Gastroesophageal sphincter (tissue), 4 donors: ENCODE data around the gene ST3GAL2. TPM values are rescaled to one million over a fixed set of nuclear protein-coding genes. Genes with fewer than 3 reads are reported as not detected.

Source experiments
- ATAC-seq: fragments of 150-250 bp; one replicate; pipeline ENCODE4 v1.9.1; 2016; ENCODE audit warnings: mild to moderate bottlenecking, moderate library complexity
- H3K27ac ChIP-seq, 4 donors: fragments of 200-600 bp; sonication (generic) in 3 of 4; 1 replicate in 3 of 4; 2 replicates in 1 of 4; pipeline ENCODE4 v1.5.1; 2016 to 2019
- H3K27me3 ChIP-seq: fragments of 200-600 bp; sonication (generic); one replicate; pipeline ENCODE4 v1.5.1; 2019
- H3K36me3 ChIP-seq, 2 donors: fragments of 200-600 bp; sonication (generic); one replicate each; pipeline ENCODE4 v1.5.1; 2019; ENCODE audit warnings: control low read depth in 1 of 2
- H3K4me1 ChIP-seq, 3 donors: fragments of 200-600 bp; sonication (generic); 1 replicate in 2 of 3; 2 replicates in 1 of 3; pipeline ENCODE4 v1.5.1; 2016 to 2019; ENCODE audit warnings: control low read depth in 2 of 3
- H3K4me3 ChIP-seq, 2 donors: fragments of 200-600 bp; sonication (generic); one replicate each; pipeline ENCODE4 v1.5.1; 2019; ENCODE audit warnings: mild to moderate bottlenecking in 1 of 2, moderate library complexity in 1 of 2
- H3K9me3 ChIP-seq, 3 donors: fragments of 200-600 bp; sonication (generic); one replicate each; pipeline ENCODE4 v1.5.1; 2017 to 2019; ENCODE audit warnings: control low read depth in 2 of 3
- EP300 ChIP-seq: sonication (generic); formaldehyde crosslinking; IDR thresholded peaks from one replicate; pipeline ENCODE4 v1.6.1; 2017; ENCODE audit warnings: antibody characterized with exemption, mild to moderate bottlenecking
- POLR2A ChIP-seq, 2 donors: fragments of 450-650 bp; IDR thresholded peaks; one replicate each; pipeline ENCODE4 v1.6.1; 2017; ENCODE audit warnings: antibody characterized with exemption in 2 of 2, mild to moderate bottlenecking in 2 of 2, moderate library complexity in 1 of 2
- POLR2AphosphoS5 ChIP-seq: sonication (generic); formaldehyde crosslinking; IDR thresholded peaks from one replicate; pipeline ENCODE4 v1.6.1; 2017; ENCODE audit warnings: antibody characterized with exemption
- WGBS, 2 donors: methylation state at CpG; one replicate each; pipeline ENCODE4 v1.1.5; 2018; ENCODE audit warnings: low coverage in 1 of 2; 5-methylcytosine and 5-hydroxymethylcytosine counted together
- small RNA-seq, 4 donors: library from RNA; depleted of rRNA; stranded (forward); fragments of <200 nt; gene quantifications; one replicate each; pipeline ENCODE3, GENCODE V24; 2016
- total RNA-seq, 4 donors: library from RNA; depleted of rRNA; stranded (reverse); fragments of >200 nt; gene quantifications; one replicate each; pipeline ENCODE4 v1.1.0, GENCODE V29; 2016
- TF ChIP-seq, protein P1 (sequence below), 4 experiments: fragments of 200-600 bp in 2 of 4; fragments of 450-650 bp in 2 of 4; sonication (generic) in 1 of 4; IDR thresholded peaks; one replicate each; pipeline ENCODE4 v1.5.1; 2017 to 2019; ENCODE audit warnings: antibody characterized with exemption in 4 of 4, mild to moderate bottlenecking in 2 of 4, moderate library complexity in 2 of 4

ST3GAL2 gene
- total RNA-seq, 4 donors from 2014 or later = 17.6 to 35.6 (median 24.8) TPM

- H3K27me3 ChIP-seq = no peaks in the 10 kb centered on the region
- H3K27ac ChIP-seq = no peak overlapping the region
- no peak for TF ChIP-seq POLR2A (IDR thresholded peaks at IDR 0.05)
- TF ChIP-seq, protein P1, sequence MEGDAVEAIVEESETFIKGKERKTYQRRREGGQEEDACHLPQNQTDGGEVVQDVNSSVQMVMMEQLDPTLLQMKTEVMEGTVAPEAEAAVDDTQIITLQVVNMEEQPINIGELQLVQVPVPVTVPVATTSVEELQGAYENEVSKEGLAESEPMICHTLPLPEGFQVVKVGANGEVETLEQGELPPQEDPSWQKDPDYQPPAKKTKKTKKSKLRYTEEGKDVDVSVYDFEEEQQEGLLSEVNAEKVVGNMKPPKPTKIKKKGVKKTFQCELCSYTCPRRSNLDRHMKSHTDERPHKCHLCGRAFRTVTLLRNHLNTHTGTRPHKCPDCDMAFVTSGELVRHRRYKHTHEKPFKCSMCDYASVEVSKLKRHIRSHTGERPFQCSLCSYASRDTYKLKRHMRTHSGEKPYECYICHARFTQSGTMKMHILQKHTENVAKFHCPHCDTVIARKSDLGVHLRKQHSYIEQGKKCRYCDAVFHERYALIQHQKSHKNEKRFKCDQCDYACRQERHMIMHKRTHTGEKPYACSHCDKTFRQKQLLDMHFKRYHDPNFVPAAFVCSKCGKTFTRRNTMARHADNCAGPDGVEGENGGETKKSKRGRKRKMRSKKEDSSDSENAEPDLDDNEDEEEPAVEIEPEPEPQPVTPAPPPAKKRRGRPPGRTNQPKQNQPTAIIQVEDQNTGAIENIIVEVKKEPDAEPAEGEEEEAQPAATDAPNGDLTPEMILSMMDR (IDR thresholded peaks at IDR 0.05) = no peak
- TF ChIP-seq POLR2AphosphoS5 = no peak
- no peak for TF ChIP-seq EP300
- 77 to 86% methylated on average over 1 of the region's 1 CpG for WGBS, 2 donors
- H3K36me3 ChIP-seq = peaks cover 0 to 98% of the 10 kb centered on the region in 2 donors
- no peaks in the 10 kb centered on the region for H3K9me3 ChIP-seq
- H3K4me3 ChIP-seq = no peak overlapping the region
- H3K4me1 ChIP-seq = peaks cover 0 to 11% (median 0%) of the 10 kb centered on the region in 3 donors
- no peak for ATAC-seq
Observed at GRCh38 chr16:70331091-70331490, 107.8 kb downstream of the ST3GAL2 start.

Small RNAs within 50 kb of the gene (small RNA-seq; reads per million reads assigned to genes)
- gene RNU6-23P = 0 to 0.63 (median 0.06) reads per million in 4 donors
- gene RPS27P26 = 0 reads per million in 4 donors

Other genes starting within 250 kb of the ST3GAL2 start
- gene EXOSC6, start 187.2 kb downstream of the ST3GAL2 start, total RNA-seq = 10 to 100 TPM; 23.0 to 31.1 (median 26.4) TPM
- gene AARS1, start 149.6 kb downstream of the ST3GAL2 start, total RNA-seq = 100 to 1,000 TPM in 1 of 4 donors, 10 to 100 TPM in 3; 76.9 to 109 (median 81.6) TPM
- 10 to 100 TPM; 25.4 to 44.0 (median 30.4) TPM for gene DDX19B, start 139.9 kb downstream of the ST3GAL2 start, total RNA-seq
- gene DDX19A, start 92.2 kb downstream of the ST3GAL2 start, total RNA-seq = 10 to 100 TPM; 44.4 to 63.3 (median 50.7) TPM
- gene FCSK, start 15.5 kb upstream of the ST3GAL2 start, total RNA-seq = 10 to 100 TPM in 3 of 4 donors, 1 to 10 TPM in 1; 6.9 to 21.8 (median 12.4) TPM
- gene COG4, start 84.5 kb upstream of the ST3GAL2 start, total RNA-seq = 10 to 100 TPM; 32.3 to 37.4 (median 35.0) TPM
- gene SF3B3, start 84.7 kb upstream of the ST3GAL2 start, total RNA-seq = 100 to 1,000 TPM in 1 of 4 donors, 10 to 100 TPM in 3; 73.3 to 115 (median 92.8) TPM
- 1 to 10 TPM; 1.6 to 4.1 (median 2.8) TPM for gene IL34, start 207.5 kb upstream of the ST3GAL2 start, total RNA-seq
- gene MTSS2, start 247.0 kb upstream of the ST3GAL2 start, total RNA-seq = 100 to 1,000 TPM in 1 of 4 donors, 10 to 100 TPM in 3; 70.9 to 234 (median 85.9) TPM